NCI-H345 (cell line): Measurements from ENCODE around the gene NAA38.

Experiments
- DNase-seq: peaks from one replicate; lab custom pipeline; 2025; lab: John Stamatoyannopoulos, UW

Gene NAA38

DNA sequence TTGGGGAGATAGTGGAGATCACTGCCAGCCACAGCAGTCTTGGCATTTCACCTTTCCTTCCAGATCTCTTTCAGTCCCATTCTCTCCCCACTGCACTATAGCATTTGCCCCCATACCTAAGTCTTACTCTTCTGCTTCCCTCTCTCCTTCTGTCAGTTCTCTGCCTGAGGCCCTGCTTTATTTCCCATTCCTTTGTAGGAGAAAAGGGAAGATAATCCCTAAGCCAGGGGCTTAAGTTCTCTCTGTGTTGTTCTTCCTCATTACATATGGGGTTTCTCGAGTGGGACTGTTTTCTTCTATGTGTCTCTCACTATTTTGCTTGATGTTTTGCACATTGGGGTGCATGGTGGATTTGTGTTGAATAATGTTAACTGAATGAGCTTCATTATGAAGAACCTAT is 16.9 kb downstream of the NAA38 start:
- no peak for DNase-seq

DNA sequence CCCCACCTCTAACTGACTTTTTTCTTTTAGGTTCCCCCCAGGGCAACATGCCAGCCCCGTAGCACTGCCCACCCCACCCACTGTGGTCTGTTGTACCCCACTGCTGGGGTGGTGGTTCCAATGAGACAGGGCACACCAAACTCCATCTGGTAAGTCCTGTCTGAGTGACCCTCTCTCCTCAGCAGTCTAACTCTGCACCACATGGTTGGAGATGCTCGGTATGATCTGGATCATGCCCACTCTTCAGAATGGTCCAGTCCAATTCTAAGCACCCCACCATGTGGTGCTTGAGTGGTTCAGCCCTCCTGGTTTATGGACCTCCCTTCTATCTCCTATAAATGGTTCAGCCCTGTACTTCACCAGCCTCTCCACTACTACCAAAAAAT is 17.5 kb downstream of the NAA38 start:
- peak; percentile 13 for DNase-seq

DNA sequence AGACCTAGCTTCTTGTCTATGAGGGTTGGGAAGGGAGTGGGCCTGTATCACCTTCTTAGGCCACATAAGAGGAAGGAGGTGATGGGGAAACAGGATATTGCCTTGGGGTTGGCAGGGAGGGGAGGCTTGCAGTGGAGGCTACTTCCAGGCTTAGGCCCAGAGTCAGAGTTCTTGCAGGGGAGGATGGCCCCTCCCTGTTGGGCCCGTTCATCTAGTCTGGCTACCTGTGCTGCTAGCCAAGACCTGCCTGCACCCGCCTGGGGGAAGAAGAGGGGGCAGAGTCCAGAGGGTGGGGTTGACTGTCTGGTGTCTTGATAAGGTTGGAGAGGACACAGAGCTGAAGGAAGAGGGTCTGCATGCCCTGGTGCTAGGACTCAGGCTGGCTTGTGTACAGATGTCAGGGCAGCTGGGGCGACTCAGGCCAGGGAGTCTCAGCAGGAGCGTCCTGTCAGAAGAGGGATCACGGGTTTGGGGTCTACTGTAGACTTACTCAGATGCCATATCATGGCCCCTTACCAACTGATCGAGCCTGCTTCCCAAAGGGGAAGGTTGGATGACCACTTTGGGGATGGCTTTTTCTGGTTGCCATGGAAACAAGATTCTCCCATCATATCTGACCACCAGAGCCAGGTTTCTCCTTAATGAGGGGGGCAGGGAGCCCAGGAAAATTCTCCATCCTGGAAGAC is 18.0 kb downstream of the NAA38 start:
- no peak for DNase-seq

DNA sequence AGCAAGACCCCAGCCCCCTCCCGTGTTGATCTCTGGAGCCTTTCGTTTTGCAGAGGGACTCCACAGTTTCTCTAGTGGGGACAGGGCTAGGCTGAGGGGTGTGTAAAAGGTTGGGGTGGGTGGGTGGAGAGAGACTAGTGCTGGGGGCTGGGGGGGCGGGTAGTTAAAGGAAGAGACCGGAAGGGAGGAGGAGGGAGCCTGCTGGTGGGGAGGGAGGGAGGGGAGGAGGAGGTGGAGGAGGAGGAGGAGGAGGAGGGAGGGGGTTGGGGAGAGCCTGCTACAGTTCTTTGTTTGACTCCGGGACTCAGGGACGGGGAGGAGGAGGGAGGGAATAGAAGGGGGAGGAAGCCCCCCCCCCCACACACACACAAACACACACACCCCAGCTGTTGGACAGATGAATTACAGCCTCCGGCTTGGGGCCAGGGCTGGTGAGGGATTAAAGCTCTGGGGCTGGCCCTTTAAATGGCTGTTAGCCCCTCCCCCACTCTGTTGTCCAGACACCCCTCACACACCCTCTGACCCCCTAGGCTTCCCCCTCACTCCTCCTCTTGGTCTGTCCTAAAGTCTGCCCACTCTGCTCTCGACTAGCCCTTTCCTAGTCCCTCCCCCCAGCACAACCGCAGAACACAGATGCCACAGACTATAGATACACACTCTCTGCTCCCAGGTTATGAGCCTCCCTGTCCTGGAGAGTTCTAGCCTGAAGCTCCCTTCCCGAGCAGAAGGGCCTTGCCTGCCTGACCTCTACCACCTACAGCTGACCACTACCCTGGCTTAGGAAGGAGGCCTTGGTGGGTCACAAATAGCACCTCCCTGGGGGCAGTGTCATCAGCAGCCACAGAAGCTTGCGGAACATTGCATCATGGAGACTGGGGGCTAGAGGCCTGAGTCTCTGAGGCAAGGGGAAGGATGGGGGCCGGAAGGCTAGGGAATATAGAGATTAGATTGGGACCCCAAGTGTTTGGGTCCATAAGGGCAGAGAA is 19.0 kb downstream of the NAA38 start:
- DNase-seq = no peak

DNA sequence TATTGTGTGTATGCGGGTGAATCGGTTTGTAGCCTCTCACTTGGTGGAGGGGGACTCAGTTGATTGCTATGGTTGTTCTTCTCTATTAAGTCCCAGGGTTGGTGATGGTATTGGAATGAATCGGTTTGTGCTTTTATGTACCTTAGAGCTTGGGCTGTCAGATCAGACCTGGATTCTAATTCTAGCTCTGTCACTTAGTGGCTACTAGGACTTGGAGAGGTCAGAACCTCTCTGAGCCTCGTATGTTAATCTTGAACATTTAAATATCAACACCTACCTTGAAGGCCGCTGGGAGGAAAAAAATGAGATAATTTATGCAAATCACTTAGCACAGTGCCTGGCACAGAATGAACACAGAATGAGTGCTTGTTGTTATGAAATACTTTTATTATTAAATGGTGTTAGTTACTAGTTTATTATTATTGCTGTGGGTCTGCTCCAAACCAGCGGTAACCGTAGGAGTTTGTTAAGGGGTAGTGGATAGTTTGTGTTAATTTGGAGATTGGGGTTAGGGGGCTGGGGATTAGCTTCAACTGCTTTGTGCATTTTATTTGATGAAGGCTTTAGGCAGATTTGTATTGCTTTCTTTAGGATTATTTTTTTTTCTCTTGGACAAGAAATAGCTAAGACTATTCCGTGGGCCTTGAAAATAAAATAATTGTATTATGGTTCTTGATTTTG is 19.8 kb downstream of the NAA38 start:
- DNase-seq = peak; percentile 35

DNA sequence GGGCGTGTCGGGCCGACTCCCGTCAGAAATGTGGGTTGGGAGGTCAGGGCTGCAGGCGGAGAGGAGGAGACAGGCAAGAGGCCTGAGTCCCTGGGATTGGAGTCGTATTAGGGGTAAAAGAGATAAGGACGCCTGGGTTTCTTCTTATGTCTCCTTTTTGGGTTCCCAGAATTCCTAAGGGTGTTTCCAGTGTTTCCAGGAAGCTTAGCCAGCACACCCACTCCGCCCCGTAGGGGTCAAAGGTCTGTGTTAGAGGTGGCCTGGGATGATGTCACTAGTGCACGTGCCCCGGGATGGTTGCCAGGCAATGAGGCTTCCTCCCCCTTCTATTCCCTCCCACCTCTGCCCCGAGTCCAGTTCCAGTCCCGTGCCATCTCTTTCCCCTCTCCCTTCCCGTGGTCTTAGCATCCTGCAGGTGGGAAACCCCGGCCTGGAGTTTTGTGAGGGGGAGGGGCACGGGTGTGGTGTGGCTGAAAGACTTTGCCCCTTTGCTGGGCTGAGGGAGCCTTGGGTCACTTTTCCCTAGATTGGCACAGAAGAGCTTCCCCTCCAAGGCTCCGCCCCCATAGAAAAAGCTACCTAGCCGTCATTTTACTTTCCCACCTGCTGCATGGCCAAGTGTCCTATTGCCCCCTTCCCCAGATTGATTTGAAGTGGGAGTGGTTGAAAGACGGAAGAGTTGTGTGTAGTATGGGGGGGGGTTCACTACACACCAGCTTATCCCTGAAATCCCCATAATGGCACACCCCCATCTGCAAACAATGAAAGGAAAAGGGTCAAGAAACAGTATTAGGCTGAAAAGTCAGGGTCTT is 20.6 kb downstream of the NAA38 start:
- peak; percentile 94 for DNase-seq

DNA sequence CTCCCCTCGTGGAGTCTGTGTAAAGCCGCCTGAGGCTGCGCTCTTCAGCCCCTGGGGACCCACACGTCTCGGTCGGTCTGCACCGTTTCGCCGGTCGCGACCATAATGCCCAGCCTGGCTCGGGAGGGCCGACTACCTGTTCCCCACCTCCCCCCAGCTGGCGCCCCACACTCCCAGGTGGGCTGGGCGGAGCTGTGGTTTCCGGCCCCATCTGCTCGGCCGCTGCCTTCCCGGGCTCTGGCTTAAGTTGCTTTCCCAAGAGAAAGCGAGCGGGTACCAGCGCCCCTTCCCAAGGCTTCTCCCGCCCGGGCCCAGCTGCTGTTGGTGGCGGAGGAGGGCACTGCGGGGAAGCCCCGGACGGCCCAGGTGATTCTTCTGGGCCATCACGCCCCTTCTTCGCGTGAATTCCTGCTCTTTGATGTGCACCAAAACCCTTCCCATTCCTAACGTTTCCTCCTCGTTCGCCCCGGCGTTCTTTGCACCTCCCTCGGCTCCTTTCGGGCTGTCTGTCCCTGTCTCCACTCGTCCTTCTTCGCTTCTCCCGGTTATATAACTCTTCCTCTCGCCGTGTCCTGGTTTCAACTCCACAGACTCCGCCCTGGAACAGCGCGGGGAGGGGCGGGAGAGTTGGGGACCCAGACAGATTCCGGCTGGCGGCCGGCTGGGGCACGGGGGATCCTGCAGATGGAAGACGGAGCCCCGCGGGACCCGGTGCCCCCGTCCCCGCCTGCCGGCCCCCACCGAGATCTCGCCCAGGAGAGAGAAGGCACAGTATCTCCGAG is 21.4 kb downstream of the NAA38 start:
- DNase-seq = peak; percentile 59

DNA sequence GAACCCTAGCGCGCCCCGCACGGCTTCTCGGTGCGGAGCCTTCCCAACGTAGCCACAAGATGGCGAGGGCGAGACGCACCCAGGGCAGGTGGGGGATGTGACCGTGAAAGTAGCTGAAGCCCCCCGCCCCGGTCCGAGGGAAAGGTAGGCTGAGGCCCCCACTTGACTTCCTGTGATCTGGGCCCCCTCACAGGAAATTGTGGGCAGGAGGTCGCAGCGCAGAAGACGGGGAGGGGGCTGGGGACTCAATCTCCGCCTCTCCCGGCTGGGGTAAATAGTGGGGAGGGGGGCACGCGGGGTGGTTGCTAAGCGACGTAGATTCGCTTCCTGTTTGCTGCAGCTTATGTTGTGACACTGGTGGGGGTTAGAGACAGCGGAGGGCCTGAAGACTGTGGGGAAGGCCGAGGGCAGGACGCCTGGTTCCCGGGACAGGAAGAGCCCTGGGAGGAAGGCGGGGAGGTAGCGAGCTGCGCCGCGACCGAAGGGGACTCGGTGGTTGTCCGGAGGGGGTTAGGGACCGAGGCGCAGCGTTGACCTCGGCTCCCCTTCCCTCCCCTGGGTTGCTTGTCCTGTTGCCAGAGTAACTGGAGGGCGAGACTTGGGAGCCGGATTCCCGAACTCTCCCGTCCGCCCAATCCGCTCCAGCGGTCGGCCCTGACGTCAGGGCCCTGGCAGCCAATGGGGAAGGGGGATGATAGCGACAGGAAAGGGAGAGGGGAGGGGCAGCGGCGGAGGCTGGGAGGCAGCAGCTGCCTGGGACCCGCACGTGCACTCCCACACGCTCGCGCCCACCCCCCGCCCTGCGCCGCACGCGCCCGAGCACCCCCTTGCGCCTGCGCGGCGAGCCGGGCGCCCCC is 22.2 kb downstream of the NAA38 start:
- peak; percentile 97 for DNase-seq

DNA sequence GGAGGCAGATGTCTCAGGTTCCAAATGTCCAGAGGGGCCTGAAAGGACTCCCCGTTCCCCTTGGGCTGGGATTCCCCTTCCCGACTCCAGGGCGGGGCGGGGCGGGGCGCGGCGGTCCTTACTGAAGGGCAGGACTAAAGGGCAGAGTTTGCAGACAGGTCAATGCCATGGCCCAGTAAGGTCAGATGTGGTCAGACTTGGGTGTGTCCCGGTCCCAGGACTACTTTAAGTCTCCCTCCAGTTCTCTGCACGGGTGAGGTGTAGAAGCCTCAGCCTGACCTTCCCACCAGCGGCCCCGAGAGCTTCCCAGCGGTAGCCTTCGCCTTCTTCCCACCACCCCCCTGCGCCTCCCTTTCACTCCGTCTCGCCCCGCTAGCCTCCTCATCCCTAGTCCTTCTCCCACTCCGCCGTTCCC is 22.8 kb downstream of the NAA38 start:
- peak; percentile 37 for DNase-seq

DNA sequence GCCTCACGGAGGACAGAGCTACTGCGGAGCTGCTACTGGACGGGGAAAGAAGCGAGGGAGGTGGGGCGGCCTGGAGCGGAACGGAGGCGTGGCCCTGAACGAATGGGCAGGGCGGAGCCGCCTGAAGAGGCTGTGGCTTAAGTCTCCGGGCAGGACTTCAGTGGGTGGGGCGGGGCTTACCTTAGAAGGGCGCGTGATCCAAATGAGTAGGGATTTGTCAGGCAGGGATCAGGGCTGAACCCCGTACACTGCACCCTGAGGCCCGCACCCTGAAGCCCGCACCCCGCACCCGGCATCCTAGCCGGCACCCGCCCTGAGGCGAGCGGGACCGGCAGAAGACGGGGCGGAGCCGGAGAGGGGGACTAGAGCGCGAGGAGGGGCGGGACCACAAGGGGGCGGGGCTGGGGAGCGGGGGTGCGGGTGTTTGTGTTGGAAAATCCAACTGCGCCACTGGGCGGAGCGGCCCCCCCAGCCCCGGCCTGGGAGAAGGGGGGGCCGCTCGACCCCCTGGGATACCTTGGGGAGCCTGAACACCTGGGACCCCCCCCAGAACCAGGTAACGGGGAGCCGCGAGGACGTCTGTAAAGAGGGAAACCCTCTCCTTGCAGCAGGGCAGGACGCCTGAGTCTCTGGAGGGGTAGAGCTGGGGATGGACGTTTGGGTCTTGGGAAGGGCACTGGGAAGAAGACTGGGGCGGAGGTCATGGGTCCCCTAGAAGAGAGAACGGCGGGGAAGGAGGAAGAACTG is 23.4 kb downstream of the NAA38 start, which contains the start of gene KDM6B:
KDM6B (plus strand) TSS at position 423 of the 747 bp plus-strand sequence. CDS start 11,338 bp downstream, outside the sequence.
- peak; percentile 87 for DNase-seq

DNA sequence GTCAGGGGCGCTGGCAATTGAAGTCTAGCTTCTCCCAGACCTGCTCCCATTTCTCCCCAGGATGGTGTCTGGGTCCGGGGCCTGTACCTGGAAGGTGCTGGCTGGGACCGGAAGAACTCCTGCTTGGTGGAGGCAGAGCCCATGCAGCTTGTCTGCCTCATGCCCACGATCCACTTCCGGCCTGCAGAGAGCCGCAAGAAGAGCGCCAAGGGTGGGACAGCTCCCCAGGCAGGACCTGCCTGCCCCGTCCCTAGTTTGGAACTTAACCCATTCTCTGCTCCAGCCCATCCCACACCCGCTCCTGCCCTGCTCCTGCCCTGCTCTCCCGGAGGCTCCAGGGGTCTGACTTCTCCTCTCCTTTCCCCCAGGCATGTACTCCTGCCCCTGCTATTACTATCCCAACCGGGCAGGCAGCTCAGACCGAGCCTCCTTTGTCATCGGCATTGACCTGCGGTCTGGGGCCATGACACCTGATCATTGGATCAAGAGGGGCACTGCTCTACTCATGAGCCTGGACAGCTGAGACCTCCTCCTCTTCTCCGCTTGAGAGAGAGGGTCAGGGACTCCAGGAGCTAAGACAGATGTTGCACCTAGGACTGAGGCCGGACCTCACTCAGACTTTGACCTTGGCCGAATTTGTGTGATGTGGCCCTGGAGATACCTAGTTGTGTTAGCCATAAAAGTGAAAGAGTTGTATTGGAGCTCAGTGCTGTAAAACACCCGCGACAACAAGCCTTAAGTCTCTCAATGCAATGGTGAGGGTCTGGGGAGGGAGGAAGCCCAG is 24.2 kb downstream of the NAA38 start:
- DNase-seq = no peak

DNA sequence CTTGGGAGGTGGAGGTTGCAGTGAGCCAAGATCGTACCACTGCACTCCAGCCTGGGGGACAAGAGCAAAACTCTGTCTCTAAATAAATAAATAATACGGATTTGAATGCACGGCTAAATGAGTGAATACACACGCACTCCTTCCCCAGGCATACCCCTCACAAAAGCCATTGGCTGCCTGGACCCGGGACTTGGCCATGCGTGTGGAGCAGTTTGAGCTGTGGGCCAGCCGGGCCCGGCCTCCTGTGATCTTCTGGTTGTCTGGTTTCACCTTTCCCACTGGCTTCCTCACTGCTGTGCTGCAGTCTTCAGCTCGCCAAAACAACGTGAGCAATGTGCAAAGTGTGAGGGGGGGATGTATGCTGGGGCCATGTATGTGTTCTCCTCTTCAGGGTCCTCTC is 24.9 kb downstream of the NAA38 start:
- no peak for DNase-seq

DNA sequence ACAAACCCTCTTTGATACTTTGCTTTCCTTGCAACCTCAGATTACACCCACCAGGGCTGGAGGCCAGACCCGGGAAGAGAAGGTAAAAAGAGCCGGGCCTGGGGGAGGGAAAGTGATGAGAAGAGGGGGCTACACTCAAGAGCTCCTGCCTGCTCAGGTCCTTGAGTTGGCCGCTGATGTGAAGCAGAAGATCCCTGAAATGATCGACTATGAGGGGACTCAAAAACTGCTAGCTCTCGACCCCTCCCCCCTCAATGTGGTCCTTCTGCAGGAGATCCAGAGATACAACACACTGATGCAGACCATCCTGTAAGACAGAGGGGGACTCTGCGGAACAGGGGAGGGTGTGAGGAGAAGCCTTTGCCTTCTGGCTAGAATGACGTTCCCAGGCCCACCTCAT is 26.1 kb downstream of the NAA38 start:
- DNase-seq = no peak

DNA sequence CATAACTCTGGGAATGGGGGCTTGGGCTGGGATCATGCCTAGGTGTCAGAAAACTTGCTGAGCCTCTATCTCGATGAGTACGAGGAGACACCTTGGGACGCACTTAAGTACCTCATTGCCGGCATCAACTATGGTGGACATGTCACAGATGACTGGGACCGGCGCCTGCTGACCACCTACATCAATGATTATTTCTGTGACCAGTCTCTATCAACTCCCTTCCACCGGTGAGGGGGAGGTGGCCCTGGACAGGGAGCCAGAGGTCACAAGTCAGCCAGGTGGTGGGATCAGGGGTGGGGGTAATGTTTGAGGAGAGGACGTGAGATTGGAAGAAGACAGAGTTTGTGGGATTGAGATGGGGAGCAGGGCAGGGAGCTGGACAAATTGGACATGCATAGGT is 26.7 kb downstream of the NAA38 start:
- DNase-seq = no peak

DNA sequence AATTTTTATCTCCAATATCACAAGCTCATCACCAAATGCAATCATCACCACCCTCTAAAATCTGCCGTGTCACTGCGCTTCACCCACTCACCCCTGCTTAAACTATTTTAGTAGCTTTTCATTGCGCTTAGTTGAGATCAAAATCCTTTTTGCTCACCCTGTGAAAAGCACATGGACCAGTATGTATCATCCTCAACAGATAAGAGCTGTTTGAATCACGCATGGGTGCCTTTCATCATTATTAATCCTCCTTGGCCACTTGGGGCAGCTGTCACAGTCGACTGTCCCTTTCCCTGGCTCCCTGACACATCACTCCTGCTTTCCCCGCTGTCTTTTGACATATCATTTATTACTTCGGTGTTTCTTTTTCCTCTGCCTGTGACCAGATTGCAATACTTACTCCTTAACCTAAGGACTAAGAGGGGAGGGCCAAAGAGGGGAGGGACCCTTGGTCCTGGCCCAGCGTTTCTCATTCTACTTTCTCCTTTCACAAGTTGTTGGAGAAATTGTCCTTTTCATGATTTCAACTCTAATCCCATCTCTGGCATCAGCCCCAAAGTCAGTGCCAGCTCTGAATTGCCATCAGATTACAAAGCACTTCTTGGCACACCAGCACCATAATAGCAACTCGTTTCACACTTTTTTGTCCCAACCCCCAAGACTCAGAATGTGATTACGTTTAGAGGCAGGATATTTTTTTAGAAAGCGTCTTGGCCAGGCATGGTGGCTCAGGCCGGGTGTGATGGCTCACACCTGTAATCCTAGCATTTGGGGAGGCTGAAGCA is 32.0 kb downstream of the NAA38 start:
- no peak for DNase-seq

DNA sequence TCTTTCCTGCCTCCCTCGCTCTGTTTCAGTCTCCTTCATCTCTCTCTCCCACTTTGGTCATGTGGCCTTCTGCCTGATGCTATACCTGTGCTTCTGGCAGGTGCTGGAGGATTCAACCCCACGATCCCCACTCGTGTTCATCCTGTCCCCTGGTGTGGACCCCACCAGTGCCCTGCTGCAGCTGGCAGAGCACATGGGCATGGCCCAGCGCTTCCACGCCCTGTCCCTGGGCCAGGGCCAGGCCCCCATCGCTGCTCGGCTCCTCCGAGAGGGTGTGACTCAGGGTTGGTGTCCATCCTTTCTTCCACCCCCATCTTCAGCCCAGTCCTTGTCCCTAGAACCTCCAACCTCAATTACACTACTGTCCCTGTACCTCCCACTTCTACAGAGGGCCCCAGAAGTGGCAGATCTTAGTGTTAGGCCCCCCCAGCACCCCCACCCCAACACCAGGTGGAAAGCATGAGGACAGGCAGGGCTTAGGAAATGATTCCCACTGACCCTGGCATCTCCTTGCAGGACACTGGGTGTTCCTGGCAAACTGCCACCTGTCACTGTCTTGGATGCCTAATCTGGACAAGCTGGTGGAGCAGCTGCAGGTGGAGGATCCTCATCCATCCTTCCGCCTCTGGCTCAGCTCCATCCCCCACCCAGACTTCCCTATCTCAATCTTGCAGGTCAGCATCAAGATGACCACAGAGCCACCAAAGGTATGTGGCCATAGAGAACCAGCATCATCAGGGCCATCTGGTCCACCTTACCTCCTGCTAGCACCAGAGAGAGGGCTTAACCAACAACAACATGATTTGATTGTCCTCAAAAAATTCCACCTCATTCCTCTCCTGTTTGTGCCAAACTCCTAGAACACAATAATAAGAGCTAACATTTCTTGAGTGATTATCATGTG is 33.1 kb downstream of the NAA38 start:
- no peak for DNase-seq
